ENCODE measurements around the gene CNTN6. TPM values are rescaled to one million over a fixed set of nuclear protein-coding genes. Genes with fewer than 3 reads are reported as not detected.

Gene CNTN6
- not detected for total RNA-seq
- 0 reads per million in 2 donors for total RNA-seq

- H3K4me1 Mint-ChIP-seq = no peaks in the 10 kb centered on the region
Observed at GRCh38 chr3:1092771-1093170, at the start of gene CNTN6. CNTN6 (plus strand) TSS chr3:1093024; CDS start chr3:1148009, 54,985 bp downstream.

GRCh38 chr3:1048558-1048957, 44.3 kb upstream of the CNTN6 start:
- no peaks in the 10 kb centered on the region for H3K27me3 Mint-ChIP-seq
- no peaks in the 10 kb centered on the region for H3K36me3 Mint-ChIP-seq (ENCODE audit: low read depth)
- ATAC-seq (no peak), DNase-seq (no peak)
- H3K4me1 Mint-ChIP-seq = no peaks in the 10 kb centered on the region
- no peak overlapping the region for H3K27ac Mint-ChIP-seq
- H3K4me3 Mint-ChIP-seq = no peak overlapping the region
- H3K9me3 ChIP-seq (ENCODE audit: control insufficient read depth, low read length, poor library complexity, severe bottlenecking) = no peaks in the 10 kb centered on the region

More at GRCh38 chr3:1092771-1093170, at the start of gene CNTN6:
- H3K27me3 Mint-ChIP-seq = no peaks in the 10 kb centered on the region
- DNase-seq = no peak
- no peaks in the 10 kb centered on the region for H3K9me3 ChIP-seq (ENCODE audit: control insufficient read depth, low read length, poor library complexity, severe bottlenecking)
- no peak within 1 kb of the TSS for H3K27ac Mint-ChIP-seq
- H3K4me3 Mint-ChIP-seq = no peak within 1 kb of the TSS
- ATAC-seq = no peak
- no peaks in the 10 kb centered on the region for H3K36me3 Mint-ChIP-seq (ENCODE audit: low read depth)

GRCh38 chr3:1055870-1056269, 37.0 kb upstream of the CNTN6 start:
- H3K4me1 Mint-ChIP-seq = no peaks in the 10 kb centered on the region
- no peak overlapping the region for H3K27ac Mint-ChIP-seq
- H3K27me3 Mint-ChIP-seq = no peaks in the 10 kb centered on the region
- ATAC-seq (no peak), DNase-seq (no peak)
- H3K9me3 ChIP-seq (ENCODE audit: control insufficient read depth, low read length, poor library complexity, severe bottlenecking) = no peaks in the 10 kb centered on the region
- no peaks in the 10 kb centered on the region for H3K36me3 Mint-ChIP-seq (ENCODE audit: low read depth)
- H3K4me3 Mint-ChIP-seq = no peak overlapping the region

GRCh38 chr3:1056744-1057143, 36.1 kb upstream of the CNTN6 start:
- DNase-seq (no peak), ATAC-seq (no peak)
- no peak overlapping the region for H3K4me3 Mint-ChIP-seq
- no peaks in the 10 kb centered on the region for H3K9me3 ChIP-seq (ENCODE audit: control insufficient read depth, low read length, poor library complexity, severe bottlenecking)
- no peaks in the 10 kb centered on the region for H3K27me3 Mint-ChIP-seq
- H3K4me1 Mint-ChIP-seq = no peaks in the 10 kb centered on the region
- no peaks in the 10 kb centered on the region for H3K36me3 Mint-ChIP-seq (ENCODE audit: low read depth)
- no peak overlapping the region for H3K27ac Mint-ChIP-seq

- ATAC-seq = no peak
- H3K36me3 Mint-ChIP-seq (ENCODE audit: low read depth) = no peaks in the 10 kb centered on the region
Observed at GRCh38 chr3:1057436-1057835, 35.4 kb upstream of the CNTN6 start.

GRCh38 chr3:1068985-1069384, 23.8 kb upstream of the CNTN6 start:
- Mint-ChIP-seq H3K27me3 (no peaks in the 10 kb centered on the region), H3K27ac (no peak overlapping the region), H3K36me3 (ENCODE audit: low read depth) (peaks cover 2% of the 10 kb centered on the region), H3K4me1 (no peaks in the 10 kb centered on the region), H3K4me3 (no peak overlapping the region)
- ATAC-seq (no peak), DNase-seq (no peak)
- H3K9me3 ChIP-seq (ENCODE audit: control insufficient read depth, low read length, poor library complexity, severe bottlenecking) = no peaks in the 10 kb centered on the region

More at GRCh38 chr3:1057436-1057835, 35.4 kb upstream of the CNTN6 start:
- H3K4me1 Mint-ChIP-seq = no peaks in the 10 kb centered on the region
- H3K9me3 ChIP-seq (ENCODE audit: control insufficient read depth, low read length, poor library complexity, severe bottlenecking) = no peaks in the 10 kb centered on the region
- no peak overlapping the region for H3K4me3 Mint-ChIP-seq
- H3K27ac Mint-ChIP-seq = no peak overlapping the region
- DNase-seq = no peak
- H3K27me3 Mint-ChIP-seq = no peaks in the 10 kb centered on the region

GRCh38 chr3:1072041-1072440, 20.8 kb upstream of the CNTN6 start:
- ATAC-seq (no peak), DNase-seq (no peak)
- H3K27me3 Mint-ChIP-seq = no peaks in the 10 kb centered on the region
- no peak overlapping the region for H3K27ac Mint-ChIP-seq
- H3K4me3 Mint-ChIP-seq = no peak overlapping the region
- peaks cover 2% of the 10 kb centered on the region for H3K9me3 ChIP-seq (ENCODE audit: control insufficient read depth, low read length, poor library complexity, severe bottlenecking)
- H3K36me3 Mint-ChIP-seq (ENCODE audit: low read depth) = peaks cover 2% of the 10 kb centered on the region
- no peaks in the 10 kb centered on the region for H3K4me1 Mint-ChIP-seq

GRCh38 chr3:1079662-1080061, 13.2 kb upstream of the CNTN6 start:
- H3K9me3 ChIP-seq (ENCODE audit: control insufficient read depth, low read length, poor library complexity, severe bottlenecking) = peaks cover 2% of the 10 kb centered on the region
- no peak for ATAC-seq
- H3K36me3 Mint-ChIP-seq (ENCODE audit: low read depth) = no peaks in the 10 kb centered on the region
- H3K27ac Mint-ChIP-seq = no peak overlapping the region
- no peaks in the 10 kb centered on the region for H3K4me1 Mint-ChIP-seq
- no peaks in the 10 kb centered on the region for H3K27me3 Mint-ChIP-seq
- no peak for DNase-seq
- H3K4me3 Mint-ChIP-seq = no peak overlapping the region

- Mint-ChIP-seq H3K36me3 (ENCODE audit: low read depth) (no peaks in the 10 kb centered on the region), H3K27ac (no peak overlapping the region), H3K4me1 (no peaks in the 10 kb centered on the region), H3K27me3 (no peaks in the 10 kb centered on the region), H3K4me3 (no peak overlapping the region)
- DNase-seq (no peak), ATAC-seq (no peak)
- H3K9me3 ChIP-seq (ENCODE audit: control insufficient read depth, low read length, poor library complexity, severe bottlenecking) = no peaks in the 10 kb centered on the region
Observed at GRCh38 chr3:1082108-1082507, 10.7 kb upstream of the CNTN6 start.

GRCh38 chr3:1087066-1087560, 5.7 kb upstream of the CNTN6 start:
- H3K27me3 Mint-ChIP-seq = no peaks in the 10 kb centered on the region
- no peak overlapping the region for H3K4me3 Mint-ChIP-seq
- no peaks in the 10 kb centered on the region for H3K4me1 Mint-ChIP-seq
- ATAC-seq = no peak
- H3K9me3 ChIP-seq (ENCODE audit: control insufficient read depth, low read length, poor library complexity, severe bottlenecking) = no peaks in the 10 kb centered on the region
- no peaks in the 10 kb centered on the region for H3K36me3 Mint-ChIP-seq (ENCODE audit: low read depth)
- DNase-seq = no peak
- no peak overlapping the region for H3K27ac Mint-ChIP-seq

GRCh38 chr3:1088503-1088902, 4.3 kb upstream of the CNTN6 start:
- DNase-seq (no peak), ATAC-seq (no peak)
- Mint-ChIP-seq H3K4me3 (no peak overlapping the region), H3K36me3 (ENCODE audit: low read depth) (no peaks in the 10 kb centered on the region), H3K4me1 (no peaks in the 10 kb centered on the region), H3K27ac (no peak overlapping the region), H3K27me3 (no peaks in the 10 kb centered on the region)
- no peaks in the 10 kb centered on the region for H3K9me3 ChIP-seq (ENCODE audit: control insufficient read depth, low read length, poor library complexity, severe bottlenecking)

- no peaks in the 10 kb centered on the region for H3K9me3 ChIP-seq (ENCODE audit: control insufficient read depth, low read length, poor library complexity, severe bottlenecking)
- Mint-ChIP-seq H3K27ac (no peak overlapping the region), H3K27me3 (no peaks in the 10 kb centered on the region), H3K4me1 (no peaks in the 10 kb centered on the region), H3K36me3 (ENCODE audit: low read depth) (no peaks in the 10 kb centered on the region), H3K4me3 (no peak overlapping the region)
- ATAC-seq (no peak), DNase-seq (no peak)
Observed at GRCh38 chr3:1091286-1091685, 1.5 kb upstream of the CNTN6 start.

- ATAC-seq (no peak), DNase-seq (no peak)
- Mint-ChIP-seq H3K36me3 (ENCODE audit: low read depth) (no peaks in the 10 kb centered on the region), H3K27me3 (no peaks in the 10 kb centered on the region), H3K27ac (no peak overlapping the region), H3K4me3 (no peak overlapping the region), H3K4me1 (no peaks in the 10 kb centered on the region)
- H3K9me3 ChIP-seq (ENCODE audit: control insufficient read depth, low read length, poor library complexity, severe bottlenecking) = no peaks in the 10 kb centered on the region
Observed at GRCh38 chr3:1092061-1092460, 763 bp upstream of the CNTN6 start.

- ATAC-seq = no peak
- no peak for DNase-seq
- no peak overlapping the region for H3K4me3 Mint-ChIP-seq
- no peaks in the 10 kb centered on the region for H3K9me3 ChIP-seq (ENCODE audit: control insufficient read depth, low read length, poor library complexity, severe bottlenecking)
- no peaks in the 10 kb centered on the region for H3K36me3 Mint-ChIP-seq (ENCODE audit: low read depth)
- H3K27me3 Mint-ChIP-seq = no peaks in the 10 kb centered on the region
- H3K4me1 Mint-ChIP-seq = no peaks in the 10 kb centered on the region
- H3K27ac Mint-ChIP-seq = no peak overlapping the region
Observed at GRCh38 chr3:1093217-1093616, 393 bp downstream of the CNTN6 start.

All from T-helper 17 cell (primary cell).